GM23338 (cell line): ENCODE measurements around the gene LHX5. TPM values are rescaled to one million over a fixed set of nuclear protein-coding genes. Genes with fewer than 3 reads are reported as not detected.

Source experiments
- ATAC-seq: fragments of 200-7000 bp; cut with Tn5 transposase; 3 replicates; pipeline ENCODE4 v1.9.1; 2020
- DNase-seq: peaks from one replicate; pipeline ENCODE4 v3.0.0-alpha.2; 2015; ENCODE audit warnings: low spot score
- H2AFZ ChIP-seq: fragments of 200-600 bp; sonication (generic); 2 replicates; pipeline ENCODE4 v1.8.0; 2016; ENCODE audit warnings: antibody characterized with exemption, mild to moderate bottlenecking, moderate library complexity
- H3F3A ChIP-seq: fragments of 200-600 bp; sonication (generic); replicated peaks from 2 replicates; pipeline ENCODE4 v1.8.0; 2017; ENCODE audit warnings: antibody characterized with exemption, mixed run types, low read depth
- H3K27ac ChIP-seq: fragments of 200-600 bp; sonication (generic); 2 replicates; pipeline ENCODE4 v1.6.1; 2016; ENCODE audit warnings: low read depth
- H3K27me3 ChIP-seq: fragments of 200-600 bp; sonication (generic); 2 replicates; pipeline ENCODE4 v1.8.0; 2016; ENCODE audit warnings: mild to moderate bottlenecking, mixed run types, moderate library complexity; ENCODE audit not compliant: insufficient read depth
- H3K36me3 ChIP-seq: fragments of 200-600 bp; sonication (generic); 2 replicates; pipeline ENCODE4 v1.8.0; 2016; ENCODE audit warnings: mild to moderate bottlenecking; ENCODE audit not compliant: insufficient read depth
- H3K4me1 ChIP-seq: fragments of 200-600 bp; sonication (generic); 2 replicates; pipeline ENCODE4 v1.8.0; 2016; ENCODE audit warnings: mild to moderate bottlenecking, moderate library complexity; ENCODE audit not compliant: insufficient read depth
- H3K4me2 ChIP-seq: fragments of 200-600 bp; sonication (generic); 2 replicates; pipeline ENCODE4 v1.7.1; 2017; ENCODE audit warnings: mixed run types
- H3K4me3 ChIP-seq: fragments of 200-600 bp; sonication (generic); 2 replicates; pipeline ENCODE4 v1.6.1; 2016; ENCODE audit warnings: mixed run types
- H3K79me2 ChIP-seq: fragments of 200-600 bp; sonication (generic); replicated peaks from 2 replicates; pipeline ENCODE4 v1.8.0; 2017; ENCODE audit warnings: mild to moderate bottlenecking; ENCODE audit not compliant: insufficient read depth
- H3K9me2 ChIP-seq: fragments of 200-600 bp; sonication (generic); 2 replicates; pipeline ENCODE4 v1.8.0; 2017; ENCODE audit not compliant: insufficient read depth
- H4K20me1 ChIP-seq: fragments of 200-600 bp; sonication (generic); replicated peaks from 2 replicates; pipeline ENCODE4 v1.8.0; 2017; ENCODE audit warnings: mild to moderate bottlenecking; ENCODE audit not compliant: insufficient read depth
- H3K27ac Mint-ChIP-seq: 2 replicates; pipeline ENCODE4 v1.8.0; 2020; ENCODE audit warnings: inconsistent platforms, mild to moderate bottlenecking, moderate library complexity, mixed read lengths
- H3K27me3 Mint-ChIP-seq: 3 replicates; pipeline ENCODE4 v1.8.0; 2022; ENCODE audit warnings: low read depth, mild to moderate bottlenecking, moderate library complexity, mixed read lengths, inconsistent platforms; ENCODE audit not compliant: insufficient read depth, poor library complexity
- H3K36me3 Mint-ChIP-seq: 3 replicates; pipeline ENCODE4 v1.8.0; 2021; ENCODE audit warnings: low read depth, mild to moderate bottlenecking, inconsistent platforms, moderate library complexity, mixed read lengths
- H3K4me1 Mint-ChIP-seq: 3 replicates; pipeline ENCODE4 v1.8.0; 2020; ENCODE audit warnings: mild to moderate bottlenecking, inconsistent platforms, mixed read lengths
- H3K4me3 Mint-ChIP-seq: 3 replicates; pipeline ENCODE4 v1.8.0; 2021; ENCODE audit warnings: moderate library complexity, mild to moderate bottlenecking, inconsistent platforms, mixed read lengths
- H3K9me3 Mint-ChIP-seq: 3 replicates; pipeline ENCODE4 v1.8.0; 2020; ENCODE audit warnings: moderate library complexity, mild to moderate bottlenecking, inconsistent platforms, mixed read lengths
- CREB1 ChIP-seq: fragments of 250-450 bp; sonication (Bioruptor Pico); IDR thresholded peaks from 2 replicates; pipeline ENCODE4 v1.5.0; 2020; ENCODE audit warnings: low read depth, mild to moderate bottlenecking, moderate library complexity
- CTCF ChIP-seq, 2 experiments: fragments of 200-600 bp in 1 of 2; sonication (generic) in 1 of 2; conservative IDR thresholded peaks; 2 replicates each; pipeline versions ENCODE4 v1.5.1 to v1.6.1; 2016 to 2017; ENCODE audit warnings: antibody characterized with exemption in 2 of 2, low read depth in 2 of 2, mild to moderate bottlenecking in 2 of 2, moderate library complexity in 1 of 2
- ETS1 ChIP-seq: IDR thresholded peaks from 2 replicates; pipeline ENCODE4 v1.6.1; 2016; ENCODE audit warnings: antibody characterized with exemption
- EZH2 ChIP-seq: fragments of 200-600 bp; sonication (generic); IDR thresholded peaks from one replicate; pipeline ENCODE4 v1.8.0; 2017; ENCODE audit warnings: antibody characterized with exemption, mild to moderate bottlenecking, low read depth; ENCODE audit not compliant: unreplicated experiment
- EZH2phosphoT487 ChIP-seq: fragments of 200-600 bp; sonication (generic); IDR thresholded peaks from one replicate; pipeline ENCODE4 v1.8.1; 2018; ENCODE audit warnings: antibody characterized with exemption; ENCODE audit not compliant: unreplicated experiment
- JUNB ChIP-seq: IDR thresholded peaks from one replicate; pipeline ENCODE4 v1.6.1; 2016; ENCODE audit warnings: antibody characterized with exemption; ENCODE audit not compliant: unreplicated experiment
- NANOG ChIP-seq: IDR thresholded peaks from 2 replicates; pipeline ENCODE4 v1.6.1; 2016; ENCODE audit warnings: antibody characterized with exemption, borderline replicate concordance
- POLR2AphosphoS5 ChIP-seq: IDR thresholded peaks from 2 replicates; pipeline ENCODE4 v1.6.1; 2016; ENCODE audit warnings: antibody characterized with exemption, low read depth
- STAT1 ChIP-seq: IDR thresholded peaks from one replicate; pipeline ENCODE4 v1.6.1; 2016; ENCODE audit warnings: antibody characterized with exemption; ENCODE audit not compliant: unreplicated experiment
- ZNF114 ChIP-seq: fragments of 250-450 bp; sonication (Bioruptor Pico); IDR thresholded peaks from 2 replicates; pipeline ENCODE4 v1.5.0; 2020; ENCODE audit warnings: mild to moderate bottlenecking, moderate library complexity
- ZNF331 ChIP-seq: fragments of 250-450 bp; sonication (Bioruptor Pico); IDR thresholded peaks from 2 replicates; pipeline ENCODE4 v1.5.0; 2020; ENCODE audit warnings: low read depth, mild to moderate bottlenecking, moderate library complexity
- polyA plus RNA-seq: library from polyadenylated mRNA; unstranded; fragments of >200 nt; fragmentation: Nextera tagmentation; extraction: Ambion mirVana; gene quantifications from 2 replicates; pipeline ENCODE4 v1.2.1, GENCODE V29; 2016
- total RNA-seq: library from RNA; depleted of rRNA; stranded (reverse); fragments of >200 nt; shearing (Covaris generic); gene quantifications from 2 replicates; pipeline ENCODE4 v1.2.3, GENCODE V29; 2014
- TF ChIP-seq, protein P1 (sequence below): IDR thresholded peaks from one replicate; pipeline ENCODE4 v1.6.1; 2018; ENCODE audit warnings: antibody characterized with exemption; ENCODE audit not compliant: unreplicated experiment
- TF ChIP-seq, protein P2 (sequence below): fragments of 250-450 bp; sonication (Bioruptor Pico); IDR thresholded peaks from 2 replicates; pipeline ENCODE4 v1.5.0; 2020; ENCODE audit warnings: mild to moderate bottlenecking, moderate library complexity

LHX5 gene
- total and polyA plus RNA-seq, 2 experiments from 2014 or later: 0.18 TPM; not detected in 1

DNA sequence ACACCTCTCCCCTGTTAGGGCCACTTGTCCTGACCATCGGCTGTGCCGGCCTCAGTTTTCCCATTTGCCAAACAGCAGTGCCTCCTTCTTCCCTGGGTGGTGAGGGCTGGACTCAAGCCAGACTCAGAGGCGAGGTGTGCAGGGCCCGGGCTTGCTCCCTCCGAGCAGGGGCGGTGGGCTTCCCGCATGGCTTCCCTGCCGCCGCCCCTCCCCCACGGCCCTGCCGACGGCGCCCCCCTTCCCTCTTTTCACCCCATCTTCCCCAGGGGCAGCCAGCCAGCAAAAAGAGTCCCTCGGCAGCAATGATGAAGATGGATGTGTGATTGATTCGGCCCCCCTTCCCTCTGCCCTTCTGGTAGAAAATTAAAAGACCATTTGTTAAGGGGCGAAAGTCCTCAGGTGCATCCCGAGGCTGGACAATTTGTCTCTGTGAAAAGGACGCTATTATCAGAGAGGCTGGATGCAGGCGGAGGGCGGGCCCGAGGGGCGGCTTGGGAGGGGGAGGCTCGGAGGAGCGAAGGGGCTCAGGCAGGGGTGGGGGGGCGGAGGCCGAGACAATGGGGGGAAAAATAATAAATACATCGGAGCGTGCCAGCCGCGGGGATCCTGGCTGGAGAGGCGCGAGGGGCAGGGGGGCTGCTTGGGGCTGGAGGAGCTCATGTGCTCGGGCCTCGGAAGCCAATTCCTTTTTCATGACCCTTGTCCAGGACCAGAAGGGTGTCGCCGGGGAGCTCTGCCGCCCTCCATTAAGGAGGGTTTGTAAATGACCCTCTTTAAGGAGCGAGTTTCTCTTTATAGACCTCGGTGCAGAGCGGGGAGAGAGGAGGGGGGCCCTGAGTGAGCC is 48.0 kb upstream of the LHX5 start:
- no peaks in the 10 kb centered on the region for H3K36me3 Mint-ChIP-seq
- TF ChIP-seq POLR2AphosphoS5 (no peak), EZH2 (no peak), CREB1 (no peak), ETS1 (no peak), EZH2phosphoT487 (no peak), JUNB (no peak), CTCF (conservative IDR thresholded peaks at IDR 0.05; ENCODE audit: low read depth in 2 of 2) (no peak), ZNF114 (no peak), STAT1 (no peak), NANOG (no peak), ZNF331 (CRISPR knock-in tag) (no peak)
- TF ChIP-seq, protein P1, sequence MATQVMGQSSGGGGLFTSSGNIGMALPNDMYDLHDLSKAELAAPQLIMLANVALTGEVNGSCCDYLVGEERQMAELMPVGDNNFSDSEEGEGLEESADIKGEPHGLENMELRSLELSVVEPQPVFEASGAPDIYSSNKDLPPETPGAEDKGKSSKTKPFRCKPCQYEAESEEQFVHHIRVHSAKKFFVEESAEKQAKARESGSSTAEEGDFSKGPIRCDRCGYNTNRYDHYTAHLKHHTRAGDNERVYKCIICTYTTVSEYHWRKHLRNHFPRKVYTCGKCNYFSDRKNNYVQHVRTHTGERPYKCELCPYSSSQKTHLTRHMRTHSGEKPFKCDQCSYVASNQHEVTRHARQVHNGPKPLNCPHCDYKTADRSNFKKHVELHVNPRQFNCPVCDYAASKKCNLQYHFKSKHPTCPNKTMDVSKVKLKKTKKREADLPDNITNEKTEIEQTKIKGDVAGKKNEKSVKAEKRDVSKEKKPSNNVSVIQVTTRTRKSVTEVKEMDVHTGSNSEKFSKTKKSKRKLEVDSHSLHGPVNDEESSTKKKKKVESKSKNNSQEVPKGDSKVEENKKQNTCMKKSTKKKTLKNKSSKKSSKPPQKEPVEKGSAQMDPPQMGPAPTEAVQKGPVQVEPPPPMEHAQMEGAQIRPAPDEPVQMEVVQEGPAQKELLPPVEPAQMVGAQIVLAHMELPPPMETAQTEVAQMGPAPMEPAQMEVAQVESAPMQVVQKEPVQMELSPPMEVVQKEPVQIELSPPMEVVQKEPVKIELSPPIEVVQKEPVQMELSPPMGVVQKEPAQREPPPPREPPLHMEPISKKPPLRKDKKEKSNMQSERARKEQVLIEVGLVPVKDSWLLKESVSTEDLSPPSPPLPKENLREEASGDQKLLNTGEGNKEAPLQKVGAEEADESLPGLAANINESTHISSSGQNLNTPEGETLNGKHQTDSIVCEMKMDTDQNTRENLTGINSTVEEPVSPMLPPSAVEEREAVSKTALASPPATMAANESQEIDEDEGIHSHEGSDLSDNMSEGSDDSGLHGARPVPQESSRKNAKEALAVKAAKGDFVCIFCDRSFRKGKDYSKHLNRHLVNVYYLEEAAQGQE: no peak
- TF ChIP-seq, protein P2, sequence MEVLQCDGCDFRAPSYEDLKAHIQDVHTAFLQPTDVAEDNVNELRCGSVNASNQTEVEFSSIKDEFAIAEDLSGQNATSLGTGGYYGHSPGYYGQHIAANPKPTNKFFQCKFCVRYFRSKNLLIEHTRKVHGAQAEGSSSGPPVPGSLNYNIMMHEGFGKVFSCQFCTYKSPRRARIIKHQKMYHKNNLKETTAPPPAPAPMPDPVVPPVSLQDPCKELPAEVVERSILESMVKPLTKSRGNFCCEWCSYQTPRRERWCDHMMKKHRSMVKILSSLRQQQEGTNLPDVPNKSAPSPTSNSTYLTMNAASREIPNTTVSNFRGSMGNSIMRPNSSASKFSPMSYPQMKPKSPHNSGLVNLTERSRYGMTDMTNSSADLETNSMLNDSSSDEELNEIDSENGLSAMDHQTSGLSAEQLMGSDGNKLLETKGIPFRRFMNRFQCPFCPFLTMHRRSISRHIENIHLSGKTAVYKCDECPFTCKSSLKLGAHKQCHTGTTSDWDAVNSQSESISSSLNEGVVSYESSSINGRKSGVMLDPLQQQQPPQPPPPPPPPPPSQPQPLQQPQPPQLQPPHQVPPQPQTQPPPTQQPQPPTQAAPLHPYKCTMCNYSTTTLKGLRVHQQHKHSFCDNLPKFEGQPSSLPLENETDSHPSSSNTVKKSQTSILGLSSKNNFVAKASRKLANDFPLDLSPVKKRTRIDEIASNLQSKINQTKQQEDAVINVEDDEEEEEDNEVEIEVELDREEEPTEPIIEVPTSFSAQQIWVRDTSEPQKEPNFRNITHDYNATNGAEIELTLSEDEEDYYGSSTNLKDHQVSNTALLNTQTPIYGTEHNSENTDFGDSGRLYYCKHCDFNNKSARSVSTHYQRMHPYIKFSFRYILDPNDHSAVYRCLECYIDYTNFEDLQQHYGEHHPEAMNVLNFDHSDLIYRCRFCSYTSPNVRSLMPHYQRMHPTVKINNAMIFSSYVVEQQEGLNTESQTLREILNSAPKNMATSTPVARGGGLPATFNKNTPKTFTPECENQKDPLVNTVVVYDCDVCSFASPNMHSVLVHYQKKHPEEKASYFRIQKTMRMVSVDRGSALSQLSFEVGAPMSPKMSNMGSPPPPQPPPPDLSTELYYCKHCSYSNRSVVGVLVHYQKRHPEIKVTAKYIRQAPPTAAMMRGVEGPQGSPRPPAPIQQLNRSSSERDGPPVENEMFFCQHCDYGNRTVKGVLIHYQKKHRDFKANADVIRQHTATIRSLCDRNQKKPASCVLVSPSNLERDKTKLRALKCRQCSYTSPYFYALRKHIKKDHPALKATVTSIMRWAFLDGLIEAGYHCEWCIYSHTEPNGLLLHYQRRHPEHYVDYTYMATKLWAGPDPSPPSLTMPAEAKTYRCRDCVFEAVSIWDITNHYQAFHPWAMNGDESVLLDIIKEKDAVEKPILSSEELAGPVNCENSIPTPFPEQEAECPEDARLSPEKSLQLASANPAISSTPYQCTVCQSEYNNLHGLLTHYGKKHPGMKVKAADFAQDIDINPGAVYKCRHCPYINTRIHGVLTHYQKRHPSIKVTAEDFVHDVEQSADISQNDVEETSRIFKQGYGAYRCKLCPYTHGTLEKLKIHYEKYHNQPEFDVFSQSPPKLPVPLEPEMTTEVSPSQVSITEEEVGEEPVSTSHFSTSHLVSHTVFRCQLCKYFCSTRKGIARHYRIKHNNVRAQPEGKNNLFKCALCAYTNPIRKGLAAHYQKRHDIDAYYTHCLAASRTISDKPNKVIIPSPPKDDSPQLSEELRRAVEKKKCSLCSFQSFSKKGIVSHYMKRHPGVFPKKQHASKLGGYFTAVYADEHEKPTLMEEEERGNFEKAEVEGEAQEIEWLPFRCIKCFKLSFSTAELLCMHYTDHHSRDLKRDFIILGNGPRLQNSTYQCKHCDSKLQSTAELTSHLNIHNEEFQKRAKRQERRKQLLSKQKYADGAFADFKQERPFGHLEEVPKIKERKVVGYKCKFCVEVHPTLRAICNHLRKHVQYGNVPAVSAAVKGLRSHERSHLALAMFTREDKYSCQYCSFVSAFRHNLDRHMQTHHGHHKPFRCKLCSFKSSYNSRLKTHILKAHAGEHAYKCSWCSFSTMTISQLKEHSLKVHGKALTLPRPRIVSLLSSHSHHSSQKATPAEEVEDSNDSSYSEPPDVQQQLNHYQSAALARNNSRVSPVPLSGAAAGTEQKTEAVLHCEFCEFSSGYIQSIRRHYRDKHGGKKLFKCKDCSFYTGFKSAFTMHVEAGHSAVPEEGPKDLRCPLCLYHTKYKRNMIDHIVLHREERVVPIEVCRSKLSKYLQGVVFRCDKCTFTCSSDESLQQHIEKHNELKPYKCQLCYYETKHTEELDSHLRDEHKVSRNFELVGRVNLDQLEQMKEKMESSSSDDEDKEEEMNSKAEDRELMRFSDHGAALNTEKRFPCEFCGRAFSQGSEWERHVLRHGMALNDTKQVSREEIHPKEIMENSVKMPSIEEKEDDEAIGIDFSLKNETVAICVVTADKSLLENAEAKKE (CRISPR knock-in tag): no peak
- H3K4me2 ChIP-seq: peak overlapping the region; percentile 89
- peak overlapping the region; percentile 56; the same call in 2 of the 3 replicates for H3K4me3 Mint-ChIP-seq
- peak; percentile 12 for ATAC-seq
- peaks cover 69% of the 10 kb centered on the region for H3K27me3 ChIP-seq
- no peak overlapping the region for H3K27ac ChIP-seq
- no peaks in the 10 kb centered on the region; the same call in 1 of the 2 replicates for H3K36me3 ChIP-seq
- H2AFZ ChIP-seq: peak overlapping the region; percentile 95
- H3F3A ChIP-seq: peaks cover 10% of the 10 kb centered on the region
- H4K20me1 ChIP-seq: no peaks in the 10 kb centered on the region
- peak; percentile 37 for DNase-seq
- peak overlapping the region; percentile 59 for H3K4me3 ChIP-seq
- peaks cover 26% of the 10 kb centered on the region for H3K27me3 Mint-ChIP-seq
- H3K27ac Mint-ChIP-seq: no peak overlapping the region
- no peaks in the 10 kb centered on the region for H3K79me2 ChIP-seq
- peaks cover 16% of the 10 kb centered on the region; the same call in 2 of the 3 replicates for H3K9me3 Mint-ChIP-seq
- H3K4me1 ChIP-seq: peaks cover 11% of the 10 kb centered on the region
- no peaks in the 10 kb centered on the region for H3K9me2 ChIP-seq
- peaks cover 21% of the 10 kb centered on the region for H3K4me1 Mint-ChIP-seq
